IMR-90 (cell line): Measurements from ENCODE around the gene ANO10. TPM values are rescaled to one million over a fixed set of nuclear protein-coding genes. Genes with fewer than 3 reads are reported as not detected.

Experiments
- ATAC-seq: fragments of 200-7000 bp; cut with Tn5 transposase; 2 replicates; pipeline ENCODE4 v1.9.1; 2020; ENCODE audit warnings: low read depth, mild to moderate bottlenecking, moderate library complexity
- BruUV-seq: library from RNA; stranded (reverse); fragments of 400-500 nt; replicated peaks from 2 replicates; lab custom pipeline; 2021; lab: Mats Ljungman, UMichigan
- CTCF ChIA-PET: fragments of 300-600 bp; formaldehyde crosslinking; extraction: SDS; loops from one replicate; lab custom pipeline; 2021; ENCODE audit warnings: antibody characterized with exemption; lab: Yijun Ruan, JAX
- POLR2A ChIA-PET: fragments of 300-600 bp; sonication (Branson Sonifier 250); formaldehyde crosslinking; loops from one replicate; lab custom pipeline; 2022; ENCODE audit warnings: antibody characterized with exemption; ENCODE audit not compliant: unreplicated experiment; lab: Charles Lee
- DNase-seq: peaks from one replicate; pipeline ENCODE4 v3.0.0; 2013
- H2AFZ ChIP-seq: replicated peaks from 2 replicates; pipeline ENCODE3; 2013; ENCODE audit warnings: low read length, mild to moderate bottlenecking; ENCODE audit not compliant: poor library complexity
- H2AK5ac ChIP-seq: 2 replicates; pipeline ENCODE4 v1.6.1; 2013; ENCODE audit warnings: low read depth, low read length, inconsistent platforms
- H2AK9ac ChIP-seq: replicated peaks from 2 replicates; pipeline ENCODE3; 2013; ENCODE audit warnings: mild to moderate bottlenecking, low read depth, low read length, moderate library complexity; ENCODE audit not compliant: poor library complexity
- H2BK120ac ChIP-seq: 2 replicates; pipeline ENCODE4 v1.6.1; 2013; ENCODE audit warnings: low read depth, low read length, inconsistent platforms
- H2BK15ac ChIP-seq: 3 replicates; pipeline ENCODE4 v1.6.1; 2013; ENCODE audit warnings: low read depth, low read length, inconsistent platforms
- H2BK20ac ChIP-seq: 2 replicates; pipeline ENCODE4 v1.6.1; 2013; ENCODE audit warnings: low read depth, mild to moderate bottlenecking, inconsistent platforms, low read length, moderate library complexity
- H2BK5ac ChIP-seq: 2 replicates; pipeline ENCODE4 v1.6.1; 2013; ENCODE audit warnings: mild to moderate bottlenecking, low read depth, low read length, inconsistent platforms; ENCODE audit not compliant: poor library complexity, severe bottlenecking
- H3K14ac ChIP-seq: replicated peaks from 2 replicates; pipeline ENCODE4 v1.6.1; 2013; ENCODE audit warnings: low read depth, low read length, inconsistent platforms
- H3K18ac ChIP-seq: 2 replicates; pipeline ENCODE4 v1.6.1; 2013; ENCODE audit warnings: low read depth, low read length, control low read depth
- H3K23ac ChIP-seq: 2 replicates; pipeline ENCODE4 v1.6.1; 2013; ENCODE audit warnings: low read depth, low read length, inconsistent platforms
- H3K27ac ChIP-seq: 2 replicates; pipeline ENCODE4 v1.5.1; 2013; ENCODE audit warnings: mild to moderate bottlenecking, control low read depth, low read length; ENCODE audit not compliant: insufficient read depth
- H3K27me3 ChIP-seq: 2 replicates; pipeline ENCODE4 v1.6.1; 2013; ENCODE audit warnings: low read length; ENCODE audit not compliant: control insufficient read depth, insufficient read depth
- H3K36me3 ChIP-seq: 2 replicates; pipeline ENCODE4 v1.6.1; 2013; ENCODE audit warnings: low read length, mixed read lengths; ENCODE audit not compliant: control insufficient read depth, insufficient read depth
- H3K4ac ChIP-seq: 2 replicates; pipeline ENCODE4 v1.6.1; 2013; ENCODE audit warnings: low read depth, low read length, inconsistent platforms
- H3K4me1 ChIP-seq: 2 replicates; pipeline ENCODE4 v1.6.1; 2013; ENCODE audit warnings: low read length, mixed read lengths; ENCODE audit not compliant: control insufficient read depth, insufficient read depth
- H3K4me2 ChIP-seq: 2 replicates; pipeline ENCODE4 v1.6.1; 2013; ENCODE audit warnings: low read depth, mild to moderate bottlenecking, control low read depth, low read length, moderate library complexity
- H3K4me3 ChIP-seq: 2 replicates; pipeline ENCODE4 v1.5.1; 2013; ENCODE audit warnings: low read depth, mild to moderate bottlenecking, control low read depth, low read length, moderate library complexity; ENCODE audit not compliant: insufficient read depth
- H3K56ac ChIP-seq: 2 replicates; pipeline ENCODE4 v1.6.1; 2013; ENCODE audit warnings: low read length, inconsistent platforms; ENCODE audit not compliant: insufficient read depth; ENCODE audit errors: extremely low read depth
- H3K79me1 ChIP-seq, 2 experiments: 2 replicates each; pipeline ENCODE4 v1.6.1; 2013; ENCODE audit warnings: low read length in 2 of 2, inconsistent platforms in 1 of 2, low read depth in 1 of 2
- H3K9ac ChIP-seq: 2 replicates; pipeline ENCODE4 v1.6.1; 2013; ENCODE audit warnings: low read depth, low read length, control low read depth
- H3K9me1 ChIP-seq: 2 replicates; pipeline ENCODE4 v1.6.1; 2013; ENCODE audit warnings: low read length, inconsistent platforms; ENCODE audit not compliant: insufficient read depth
- H3K9me3 ChIP-seq: 2 replicates; pipeline ENCODE4 v1.6.1; 2013; ENCODE audit warnings: low read length; ENCODE audit not compliant: control insufficient read depth, insufficient read depth
- H4K20me1 ChIP-seq: 2 replicates; pipeline ENCODE4 v1.6.1; 2013; ENCODE audit warnings: low read length, inconsistent platforms; ENCODE audit not compliant: insufficient read depth
- H4K5ac ChIP-seq: 2 replicates; pipeline ENCODE4 v1.6.1; 2013; ENCODE audit warnings: mild to moderate bottlenecking, low read depth, low read length, control low read depth
- H4K8ac ChIP-seq, 2 experiments: 2 replicates each; pipeline ENCODE4 v1.6.1; 2013; ENCODE audit warnings: low read depth in 2 of 2, low read length in 2 of 2, control low read depth in 1 of 2, inconsistent platforms in 1 of 2
- H4K91ac ChIP-seq: 2 replicates; pipeline ENCODE4 v1.6.1; 2013; ENCODE audit warnings: low read depth, low read length, inconsistent platforms; ENCODE audit not compliant: insufficient read depth
- CHD1 ChIP-seq: IDR thresholded peaks from 2 replicates; pipeline ENCODE4 v1.6.1; 2012; ENCODE audit warnings: low read depth, low read length, improper control_type of control experiment
- FOS ChIP-seq: fragments of 150-350 bp; IDR thresholded peaks from 2 replicates; pipeline ENCODE4 v1.6.1; 2016; ENCODE audit warnings: low read depth, low read length
- MAFK ChIP-seq: IDR thresholded peaks from 2 replicates; pipeline ENCODE4 v1.6.1; 2012; ENCODE audit warnings: low read depth, low read length, improper control_type of control experiment
- MAZ ChIP-seq: IDR thresholded peaks from 2 replicates; pipeline ENCODE4 v1.6.1; 2012; ENCODE audit warnings: low read depth, mild to moderate bottlenecking, low read length, improper control_type of control experiment, moderate library complexity, borderline replicate concordance
- NFE2L2 ChIP-seq: fragments of 150-350 bp; IDR thresholded peaks from 2 replicates; pipeline ENCODE4 v1.6.1; 2016; ENCODE audit warnings: low read depth, mild to moderate bottlenecking, low read length
- POLR2A ChIP-seq: IDR thresholded peaks from 2 replicates; pipeline ENCODE4 v1.6.1; 2012; ENCODE audit warnings: mild to moderate bottlenecking, low read depth, low read length
- RFX5 ChIP-seq: IDR thresholded peaks from 2 replicates; pipeline ENCODE4 v1.8.0; 2012; ENCODE audit warnings: low read depth, mild to moderate bottlenecking, low read length, moderate library complexity
- SMC3 ChIP-seq: fragments of 150-350 bp; IDR thresholded peaks from 2 replicates; pipeline ENCODE4 v1.6.1; 2016; ENCODE audit warnings: low read depth, mild to moderate bottlenecking, antibody characterized with exemption, low read length, moderate library complexity
- WGBS, 2 experiments: methylation state at CpG; one replicate each; pipeline versions ENCODE4 v1.1.5 to v1.1.7; 2013; ENCODE audit warnings: missing lambda C conversion rate in 2 of 2; ENCODE audit not compliant: insufficient read length in 1 of 2; ENCODE audit errors: extremely low coverage in 2 of 2; 5-methylcytosine and 5-hydroxymethylcytosine counted together
- dilution Hi-C: fragments of 300-500 bp; cut with HindIII; formaldehyde crosslinking; loops from one replicate; pipeline ENCODE4 v1.14.3; 2018; ENCODE audit warnings: low sequenced_read_pairs; ENCODE audit not compliant: unreplicated experiment
- in situ Hi-C: fragments of 300-500 bp; cut with MboI; formaldehyde crosslinking; loops from 3 replicates; pipeline ENCODE4 v1.14.3; 2019; ENCODE audit warnings: low sequenced_read_pairs, inconsistent platforms, mixed read lengths
- intact Hi-C: fragments of 100-400 bp; cut with micrococcal nuclease; formaldehyde crosslinking; loops from 2 replicates; pipeline ENCODE4 v1.10.0; 2022
- polyA plus RNA-seq, 3 experiments: library from polyadenylated mRNA; depleted of rRNA; stranded (reverse); fragments of >200 nt; gene quantifications; 2 replicates each; pipeline ENCODE4 v1.2.3, GENCODE V29; 2012; ENCODE audit warnings: low replicate concordance in 1 of 3
- total RNA-seq: library from RNA; depleted of rRNA; stranded (reverse); fragments of >200 nt; gene quantifications from 2 replicates; pipeline ENCODE4 v1.2.3, GENCODE V29; 2012
- TF ChIP-seq, protein P1 (sequence below): fragments of 150-350 bp; IDR thresholded peaks from 2 replicates; pipeline ENCODE4 v1.6.1; 2017; ENCODE audit warnings: mild to moderate bottlenecking, antibody characterized with exemption, low read length, low read depth

Gene ANO10
- total and polyA plus RNA-seq, 2 of the 4 experiments (the other 2 are of a cell fraction), result 28.5 to 41.6 TPM

DNA sequence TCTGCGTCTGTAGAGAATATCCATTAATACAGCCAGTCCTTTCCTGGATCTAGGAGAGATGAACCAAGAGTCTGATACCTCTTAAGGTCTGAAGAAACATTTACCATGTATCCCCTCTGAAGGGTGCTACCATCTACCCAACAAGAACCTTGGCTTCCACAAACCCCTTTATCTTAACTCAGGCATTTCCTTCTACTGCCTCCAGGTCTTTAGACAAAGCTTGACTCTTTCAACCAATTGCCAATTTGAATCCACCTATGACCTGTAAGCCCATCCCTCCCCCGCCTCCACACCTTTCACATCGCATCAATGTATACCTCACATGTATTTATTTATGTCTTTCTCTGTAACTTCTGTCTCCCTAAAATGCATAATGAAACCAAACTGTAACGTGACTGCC is 196.0 kb downstream of the ANO10 start:
- no peak overlapping the region for H2BK15ac ChIP-seq
- dilution Hi-C loops (no loop called here), intact Hi-C loops (no loop called here), in situ Hi-C loops (no loop called here)
- H2BK120ac ChIP-seq, result no peak overlapping the region
- H3K14ac ChIP-seq, result no peak overlapping the region
- H4K8ac ChIP-seq, result no peak overlapping the region
- peaks cover 4% of the 10 kb centered on the region for H3K36me3 ChIP-seq
- peaks cover 3% of the 10 kb centered on the region; the same call in 1 of the 2 replicates for H3K4me1 ChIP-seq
- BruUV-seq, result no TSS peak
- no peaks in the 10 kb centered on the region for H3K79me1 ChIP-seq
- H4K91ac ChIP-seq, result no peak overlapping the region
- no peaks in the 10 kb centered on the region; the same call in 1 of the 2 replicates for H3K9me1 ChIP-seq
- H2AFZ ChIP-seq, result no peak overlapping the region
- DNase-seq (no peak), ATAC-seq (no peak)
- H3K4ac ChIP-seq, result no peak overlapping the region
- no peak overlapping the region for H3K4me3 ChIP-seq
- H3K18ac ChIP-seq, result no peak overlapping the region
- H2BK5ac ChIP-seq, result no peak overlapping the region
- H2AK5ac ChIP-seq, result no peak overlapping the region
- ChIA-PET POLR2A (no interaction called here), CTCF (no interaction called here)
- no peak overlapping the region for H3K27ac ChIP-seq
- 60% methylated on average over 1 of the region's 4 CpGs; no CpG with 5 or more reads in 1 of the 2 experiments for WGBS, 2 experiments
- no peaks in the 10 kb centered on the region for H4K20me1 ChIP-seq
- H3K4me2 ChIP-seq, result no peak overlapping the region
- no peak overlapping the region for H2BK20ac ChIP-seq
- H3K23ac ChIP-seq, result no peak overlapping the region
- TF ChIP-seq NFE2L2 (no peak), MAFK (no peak), FOS (no peak), CHD1 (no peak), MAZ (no peak), RFX5 (no peak), POLR2A (no peak), SMC3 (no peak)
- TF ChIP-seq, protein P1, sequence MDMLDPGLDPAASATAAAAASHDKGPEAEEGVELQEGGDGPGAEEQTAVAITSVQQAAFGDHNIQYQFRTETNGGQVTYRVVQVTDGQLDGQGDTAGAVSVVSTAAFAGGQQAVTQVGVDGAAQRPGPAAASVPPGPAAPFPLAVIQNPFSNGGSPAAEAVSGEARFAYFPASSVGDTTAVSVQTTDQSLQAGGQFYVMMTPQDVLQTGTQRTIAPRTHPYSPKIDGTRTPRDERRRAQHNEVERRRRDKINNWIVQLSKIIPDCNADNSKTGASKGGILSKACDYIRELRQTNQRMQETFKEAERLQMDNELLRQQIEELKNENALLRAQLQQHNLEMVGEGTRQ, result no peak
- peaks cover 2% of the 10 kb centered on the region; the same call in 1 of the 2 replicates for H3K9me3 ChIP-seq
- H3K56ac ChIP-seq, result no peak overlapping the region
- H2AK9ac ChIP-seq, result no peak overlapping the region
- no peak overlapping the region for H3K9ac ChIP-seq
- no peak overlapping the region for H4K5ac ChIP-seq
- no peaks in the 10 kb centered on the region for H3K27me3 ChIP-seq
